ENCODE data around the gene PRX.

DNA sequence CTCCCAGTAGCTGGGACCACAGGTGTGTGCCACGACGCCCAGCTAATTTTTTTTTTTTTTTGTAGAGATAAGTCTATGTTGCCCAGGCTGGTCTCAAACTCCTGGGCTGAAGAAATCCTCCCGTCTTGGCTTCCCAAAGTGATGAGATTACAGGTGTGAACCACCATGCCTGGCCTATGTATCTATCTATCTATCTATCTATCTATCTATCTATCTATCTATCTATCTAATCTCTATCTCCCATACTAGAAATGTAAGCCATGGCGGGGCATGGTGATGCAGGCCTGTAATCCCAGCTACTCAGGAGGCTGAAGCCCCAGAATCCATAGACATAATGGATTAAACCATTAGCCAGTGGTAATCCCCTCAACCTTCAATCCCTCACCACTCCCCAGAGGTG, 37.5 kb upstream of the PRX start:
- TF ChIP-seq POLR2A (IDR thresholded peaks at IDR 0.05) (no peak), CTCF (IDR thresholded peaks at IDR 0.05) (no peak)
